ENCODE data around the gene OTOG.

Gene OTOG

GRCh38 chr11:17581036-17581731 is 34.1 kb downstream of the OTOG start:
- TF ChIP-seq FOXK2 (IDR thresholded peaks at IDR 0.05) = no peak
- no peak for TF ChIP-seq PKNOX1 (IDR thresholded peaks at IDR 0.05)
- no peak for TF ChIP-seq ZNF384 (IDR thresholded peaks at IDR 0.05)
- TF ChIP-seq NFRKB (IDR thresholded peaks at IDR 0.05) = no peak
- no peak for TF ChIP-seq FOXA1 (IDR thresholded peaks at IDR 0.05)
- no peak for TF ChIP-seq SP1 (IDR thresholded peaks at IDR 0.05)
- CTCF ChIA-PET = no interaction called here
- no peak for DNase-seq (ENCODE audit: extremely low spot score)
- POLR2A ChIA-PET = no interaction called here

- ChIA-PET POLR2A (no interaction called here), CTCF (no interaction called here)
- TF ChIP-seq PKNOX1 (IDR thresholded peaks at IDR 0.05) = no peak
- no peak for TF ChIP-seq BHLHE40 (IDR thresholded peaks at IDR 0.05; ENCODE audit: borderline replicate concordance)
- TF ChIP-seq TARDBP (IDR thresholded peaks at IDR 0.05) = no peak
- TF ChIP-seq NFRKB (IDR thresholded peaks at IDR 0.05) = no peak
- no peak for TF ChIP-seq CTBP1 (IDR thresholded peaks at IDR 0.05; ENCODE audit: borderline replicate concordance)
- no peak for TF ChIP-seq FOXM1 (IDR thresholded peaks at IDR 0.05; ENCODE audit: borderline replicate concordance)
- no peak for TF ChIP-seq SP1 (IDR thresholded peaks at IDR 0.05)
- no peak for TF ChIP-seq L3MBTL2 (conservative IDR thresholded peaks at IDR 0.05)
- TF ChIP-seq LEF1 (IDR thresholded peaks at IDR 0.05; ENCODE audit: borderline replicate concordance) = no peak
- TF ChIP-seq ARNT (IDR thresholded peaks at IDR 0.05) = no peak
- TF ChIP-seq SUZ12 (IDR thresholded peaks at IDR 0.05) = no peak
- no peak for TF ChIP-seq FOXK2 (IDR thresholded peaks at IDR 0.05)
- no peak for DNase-seq (ENCODE audit: extremely low spot score)
Measured at GRCh38 chr11:17581732-17582053, 34.6 kb downstream of the OTOG start.

GRCh38 chr11:17585911-17586695 is 39.0 kb downstream of the OTOG start:
- CTCF ChIA-PET = no interaction called here
- POLR2A ChIA-PET = no interaction called here
- DNase-seq (ENCODE audit: extremely low spot score) = no peak
- no peak for TF ChIP-seq PKNOX1 (IDR thresholded peaks at IDR 0.05)
- no peak for TF ChIP-seq BHLHE40 (IDR thresholded peaks at IDR 0.05; ENCODE audit: borderline replicate concordance)

GRCh38 chr11:17588166-17588565 is 41.1 kb downstream of the OTOG start:
- TF ChIP-seq ZNF384 (IDR thresholded peaks at IDR 0.05) (no peak), TARDBP (IDR thresholded peaks at IDR 0.05) (no peak), SP1 (IDR thresholded peaks at IDR 0.05) (no peak), L3MBTL2 (conservative IDR thresholded peaks at IDR 0.05) (no peak), CTBP1 (IDR thresholded peaks at IDR 0.05; ENCODE audit: borderline replicate concordance) (no peak), FOXK2 (IDR thresholded peaks at IDR 0.05) (no peak), NFRKB (IDR thresholded peaks at IDR 0.05) (no peak), FOXA1 (IDR thresholded peaks at IDR 0.05) (no peak), ELF4 (IDR thresholded peaks at IDR 0.05) (no peak), PKNOX1 (IDR thresholded peaks at IDR 0.05) (no peak), SUZ12 (IDR thresholded peaks at IDR 0.05) (no peak), LEF1 (IDR thresholded peaks at IDR 0.05; ENCODE audit: borderline replicate concordance) (no peak), ARNT (IDR thresholded peaks at IDR 0.05) (no peak), HDGF (IDR thresholded peaks at IDR 0.05; ENCODE audit: borderline replicate concordance) (no peak), BHLHE40 (IDR thresholded peaks at IDR 0.05; ENCODE audit: borderline replicate concordance) (no peak), FOXM1 (IDR thresholded peaks at IDR 0.05; ENCODE audit: borderline replicate concordance) (no peak)

GRCh38 chr11:17588721-17589120 is 41.7 kb downstream of the OTOG start:
- CTCF ChIA-PET = interaction anchor here (1.5 kb wide), 1 partner anchor 142 kb away, joined by 4 read pairs; no protein-coding TSS in a partner anchor

More at GRCh38 chr11:17588166-17588565, 41.1 kb downstream of the OTOG start:
- ChIA-PET CTCF (interaction anchor here (1.5 kb wide), 1 partner anchor 143 kb away, joined by 4 read pairs; no protein-coding TSS in a partner anchor), POLR2A (no interaction called here)
- DNase-seq (ENCODE audit: extremely low spot score) = no peak

More at GRCh38 chr11:17588721-17589120, 41.7 kb downstream of the OTOG start:
- POLR2A ChIA-PET = no interaction called here
- DNase-seq (ENCODE audit: extremely low spot score) = no peak
- TF ChIP-seq BHLHE40 (IDR thresholded peaks at IDR 0.05; ENCODE audit: borderline replicate concordance) (no peak), SUZ12 (IDR thresholded peaks at IDR 0.05) (no peak), HDGF (IDR thresholded peaks at IDR 0.05; ENCODE audit: borderline replicate concordance) (no peak), ARNT (IDR thresholded peaks at IDR 0.05) (no peak), ELF4 (IDR thresholded peaks at IDR 0.05) (no peak), LEF1 (IDR thresholded peaks at IDR 0.05; ENCODE audit: borderline replicate concordance) (no peak), L3MBTL2 (conservative IDR thresholded peaks at IDR 0.05) (no peak), NFRKB (IDR thresholded peaks at IDR 0.05) (no peak), FOXM1 (IDR thresholded peaks at IDR 0.05; ENCODE audit: borderline replicate concordance) (no peak), ZNF384 (IDR thresholded peaks at IDR 0.05) (no peak), CTBP1 (IDR thresholded peaks at IDR 0.05; ENCODE audit: borderline replicate concordance) (no peak), SP1 (IDR thresholded peaks at IDR 0.05) (no peak), FOXA1 (IDR thresholded peaks at IDR 0.05) (no peak), FOXK2 (IDR thresholded peaks at IDR 0.05) (no peak), TARDBP (IDR thresholded peaks at IDR 0.05) (no peak), PKNOX1 (IDR thresholded peaks at IDR 0.05) (no peak)

All from HEK293T (cell line).